Stimulated activated CD4-positive, alpha-beta T cell treated with anti-CD3 and anti-CD28 coated beads, Interleukin-15, amount 100 ng/mL, for 48 hours (primary cell): ENCODE measurements around the gene GPAT2.
"Not testable (repeated sequence)": the region's sequence is repeated elsewhere in the genome, so short reads cannot be mapped to it uniquely, and the experiment has no call there.

Experiments used
- DNase-seq, 2 donors: peaks; one replicate each; pipeline ENCODE4 v3.0.0-alpha.2; 2020; ENCODE audit warnings: low read depth in 2 of 2

GPAT2 gene, protein sequence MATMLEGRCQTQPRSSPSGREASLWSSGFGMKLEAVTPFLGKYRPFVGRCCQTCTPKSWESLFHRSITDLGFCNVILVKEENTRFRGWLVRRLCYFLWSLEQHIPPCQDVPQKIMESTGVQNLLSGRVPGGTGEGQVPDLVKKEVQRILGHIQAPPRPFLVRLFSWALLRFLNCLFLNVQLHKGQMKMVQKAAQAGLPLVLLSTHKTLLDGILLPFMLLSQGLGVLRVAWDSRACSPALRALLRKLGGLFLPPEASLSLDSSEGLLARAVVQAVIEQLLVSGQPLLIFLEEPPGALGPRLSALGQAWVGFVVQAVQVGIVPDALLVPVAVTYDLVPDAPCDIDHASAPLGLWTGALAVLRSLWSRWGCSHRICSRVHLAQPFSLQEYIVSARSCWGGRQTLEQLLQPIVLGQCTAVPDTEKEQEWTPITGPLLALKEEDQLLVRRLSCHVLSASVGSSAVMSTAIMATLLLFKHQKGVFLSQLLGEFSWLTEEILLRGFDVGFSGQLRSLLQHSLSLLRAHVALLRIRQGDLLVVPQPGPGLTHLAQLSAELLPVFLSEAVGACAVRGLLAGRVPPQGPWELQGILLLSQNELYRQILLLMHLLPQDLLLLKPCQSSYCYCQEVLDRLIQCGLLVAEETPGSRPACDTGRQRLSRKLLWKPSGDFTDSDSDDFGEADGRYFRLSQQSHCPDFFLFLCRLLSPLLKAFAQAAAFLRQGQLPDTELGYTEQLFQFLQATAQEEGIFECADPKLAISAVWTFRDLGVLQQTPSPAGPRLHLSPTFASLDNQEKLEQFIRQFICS

GRCh38 chr2:96034792-96035191 is at the start of gene GPAT2:
Gene GPAT2, minus strand, starts transcription at chr2:96034916. Its CDS starts 2,557 bp downstream, at chr2:96032359.
- not testable (repeated sequence) for DNase-seq

GRCh38 chr2:96083989-96084857 is 49.5 kb upstream of the GPAT2 start:
- DNase-seq = no peak

- no peak for DNase-seq
These were observed 48.6 kb upstream of the GPAT2 start for GRCh38 chr2:96083064-96083939.

- DNase-seq = no peak
These were observed 47.7 kb upstream of the GPAT2 start for GRCh38 chr2:96082211-96083063.

- no peak for DNase-seq
These were observed 46.3 kb upstream of the GPAT2 start for GRCh38 chr2:96081042-96081441.

DNA sequence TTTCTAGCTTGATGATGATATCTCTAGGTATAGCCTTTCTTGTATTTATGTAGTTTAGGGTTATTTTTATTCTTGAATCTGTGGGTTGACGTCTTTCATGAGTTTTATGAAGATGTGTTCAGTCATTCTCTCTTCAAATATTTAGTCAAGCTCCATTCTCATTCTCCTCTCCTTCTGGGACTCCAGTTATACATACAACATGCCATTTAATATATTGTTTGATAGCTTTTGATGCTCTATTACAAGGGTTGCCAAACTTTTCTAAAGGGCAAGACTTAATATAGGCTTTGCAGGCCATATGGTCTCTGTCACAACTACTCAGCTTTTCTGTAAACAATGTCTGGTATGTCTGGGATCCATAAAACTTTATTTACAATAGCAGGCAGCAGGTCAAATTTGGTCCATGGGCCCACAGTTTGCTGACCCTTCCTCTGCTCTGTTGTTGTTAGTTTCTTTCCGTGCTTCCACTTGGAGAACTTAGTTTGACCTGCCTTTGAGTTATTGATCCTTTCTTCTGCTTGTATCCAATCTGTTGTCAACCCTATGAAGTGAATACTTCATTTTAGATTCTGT is 40.6 kb upstream of the GPAT2 start:
- no peak for DNase-seq

GRCh38 chr2:96074156-96074555 is 39.4 kb upstream of the GPAT2 start:
- DNase-seq = no peak

GRCh38 chr2:96073170-96073775 is 38.6 kb upstream of the GPAT2 start:
- DNase-seq = no peak

DNA sequence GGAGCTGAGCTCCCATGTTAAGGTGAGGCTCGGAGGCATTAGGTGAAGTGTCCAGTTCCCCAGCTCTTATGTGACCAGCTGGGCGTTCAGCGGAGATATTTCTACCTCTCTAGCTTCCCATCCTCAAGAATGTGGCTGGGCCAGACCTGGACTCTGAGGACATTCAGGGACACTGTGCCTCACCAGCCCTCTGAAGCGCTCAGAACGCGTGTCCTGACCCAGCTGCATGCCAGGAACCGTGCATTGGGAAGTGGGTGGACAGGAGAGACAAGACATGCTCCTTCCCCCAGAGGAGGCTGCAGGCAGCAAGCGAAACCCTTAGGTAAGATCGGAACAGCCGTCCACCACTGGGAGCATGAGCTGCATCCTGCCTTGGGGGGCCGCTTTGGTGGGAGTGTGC is 38.0 kb upstream of the GPAT2 start:
- no peak for DNase-seq

GRCh38 chr2:96071977-96072491 is 37.3 kb upstream of the GPAT2 start:
- not testable (repeated sequence) for DNase-seq

- not testable (repeated sequence) for DNase-seq
These were observed 36.6 kb upstream of the GPAT2 start for GRCh38 chr2:96071087-96071976.

DNA sequence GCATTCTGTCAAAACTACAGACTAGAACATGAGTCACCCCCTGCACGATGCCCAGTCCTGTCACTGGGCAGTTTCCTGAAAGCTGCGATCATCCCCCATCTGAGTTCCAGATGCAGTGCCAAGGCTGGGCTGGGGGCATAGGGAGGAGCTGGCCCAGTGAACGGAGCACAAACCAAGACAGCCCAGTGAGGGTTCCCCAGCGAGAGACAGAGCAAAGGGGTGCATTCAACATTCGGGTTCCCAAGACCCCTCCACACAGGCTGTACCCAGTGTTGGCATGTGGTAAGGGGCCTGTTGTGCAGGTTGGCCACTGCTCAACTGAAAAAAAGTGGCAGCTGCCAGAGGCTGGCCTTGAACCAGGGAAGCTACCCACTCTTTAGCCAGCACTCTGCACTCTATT is 35.6 kb upstream of the GPAT2 start:
- not testable (repeated sequence) for DNase-seq

DNA sequence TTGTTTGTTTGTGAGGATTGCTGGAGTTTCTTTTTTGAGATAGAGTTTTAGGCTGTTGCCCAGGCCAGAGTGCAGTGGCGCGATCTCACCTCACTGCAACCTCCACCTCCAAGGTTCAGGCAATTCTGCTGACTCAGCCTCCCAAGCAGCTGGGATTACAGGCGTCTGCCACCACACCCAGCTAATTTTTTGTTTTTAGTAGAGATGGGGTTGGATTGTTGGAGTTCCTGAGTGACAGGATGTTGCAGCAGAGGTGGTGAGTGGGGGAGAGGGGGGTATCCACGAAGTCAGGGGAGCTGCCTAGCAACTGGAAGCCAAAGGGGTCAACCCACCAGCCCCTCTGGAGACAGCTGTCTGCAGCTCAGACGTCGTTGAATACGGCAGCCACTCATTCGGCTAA is 35.2 kb upstream of the GPAT2 start:
- not testable (repeated sequence) for DNase-seq

GRCh38 chr2:96067902-96068581 is 33.3 kb upstream of the GPAT2 start:
- not testable (repeated sequence) for DNase-seq

DNA sequence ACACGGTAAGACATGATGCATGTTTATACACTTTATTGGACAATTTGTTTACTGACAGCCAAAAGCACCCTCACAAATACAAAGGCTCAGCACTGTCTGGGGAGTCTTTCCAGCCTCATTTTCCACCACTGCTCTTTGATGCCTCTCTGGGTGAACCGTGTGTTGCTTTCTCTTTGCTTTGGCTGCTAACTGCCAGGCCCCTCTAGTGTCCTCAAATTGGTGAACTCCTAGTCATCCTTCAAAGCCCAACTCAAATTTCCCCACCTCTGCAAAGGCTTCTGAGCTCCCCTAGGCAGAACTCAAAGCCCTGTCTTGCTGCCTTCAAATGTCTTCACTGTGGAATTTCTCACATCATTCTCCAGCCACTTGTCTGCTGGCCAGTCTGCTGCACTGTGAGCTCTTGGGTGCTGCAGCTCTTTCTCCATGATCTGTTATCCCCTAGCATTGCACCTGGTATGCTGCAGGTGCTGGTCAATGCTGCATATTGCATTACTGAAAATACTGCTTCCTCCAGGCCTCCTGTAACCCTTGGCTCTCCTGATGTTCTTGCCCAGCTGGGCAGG is 32.5 kb upstream of the GPAT2 start:
- not testable (repeated sequence) for DNase-seq

- not testable (repeated sequence) for DNase-seq
These were observed 31.8 kb upstream of the GPAT2 start for GRCh38 chr2:96066511-96066910.

DNA sequence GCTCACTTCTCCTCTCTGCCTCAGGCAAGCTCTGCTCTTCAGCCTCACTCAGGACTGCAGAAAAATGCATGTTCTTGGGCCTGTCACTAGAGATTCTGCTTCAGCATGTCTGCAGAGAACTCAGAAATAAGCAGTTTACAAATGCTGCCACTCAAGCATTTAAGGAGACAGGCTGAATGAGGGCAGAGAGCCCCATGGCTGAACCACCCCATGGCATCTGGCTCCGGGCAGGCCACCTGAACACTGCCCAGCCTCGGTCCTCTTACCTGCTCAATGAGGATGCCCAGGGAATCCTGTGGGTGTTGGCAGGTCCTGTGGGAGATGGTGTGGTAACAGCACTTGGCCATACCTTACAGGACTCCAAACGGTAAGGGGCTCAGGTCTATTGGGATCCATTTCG is 31.2 kb upstream of the GPAT2 start:
- not testable (repeated sequence) for DNase-seq
